A549 (cell line): ENCODE results near the gene GLOD4. TPM values are rescaled to one million over a fixed set of nuclear protein-coding genes. Genes with fewer than 3 reads are reported as not detected.

ENCODE experiments used
- ATAC-seq, 2 experiments: fragments of 200-7000 bp in 1 of 2; fragments of >200 bp in 1 of 2; cut with Nextera tagmentation in 1 of 2; cut with Tn5 transposase in 1 of 2; 3 replicates each; pipeline versions ENCODE4 v1.8.0 to v1.9.1; 2018 to 2020; ENCODE audit warnings: mild to moderate bottlenecking in 1 of 2, moderate library complexity in 1 of 2
- CTCF ChIA-PET: fragments of 300-600 bp; sonication (Branson Sonifier 250); formaldehyde crosslinking; extraction: SDS; loops from one replicate; lab custom pipeline; 2021; ENCODE audit warnings: antibody characterized with exemption, inconsistent platforms; lab: Yijun Ruan, JAX
- POLR2A ChIA-PET: fragments of 350-600 bp; formaldehyde crosslinking; extraction: SDS; loops from one replicate; lab custom pipeline; 2021; ENCODE audit warnings: antibody characterized with exemption, inconsistent platforms; lab: Yijun Ruan, JAX
- DNase-seq, 2 experiments: peaks; one replicate each; pipeline versions ENCODE4 v3.0.0 to v3.0.0-alpha.2; 2011 to 2016; ENCODE audit warnings: low read depth in 1 of 2, low spot score in 1 of 2
- FAIRE-seq: peaks from 2 replicates; lab custom pipeline; 2011; peaks lifted over from hg19 to GRCh38; lab: Jason Lieb, UNC
- H3K27ac ChIP-seq, 2 experiments: fragments of >200 bp; sonication (Bioruptor Twin); formaldehyde crosslinking; 3 replicates each; pipeline ENCODE4 v1.5.1; 2016 to 2017
- H3K4me1 ChIP-seq: fragments of >200 bp; sonication (Bioruptor Twin); formaldehyde crosslinking; 3 replicates; pipeline ENCODE4 v1.6.1; 2016
- H3K4me2 ChIP-seq: fragments of >200 bp; sonication (Bioruptor Twin); formaldehyde crosslinking; 3 replicates; pipeline ENCODE4 v1.6.1; 2016
- H3K4me3 ChIP-seq: fragments of >200 bp; sonication (Bioruptor Twin); formaldehyde crosslinking; 3 replicates; pipeline ENCODE4 v1.5.1; 2016
- H3K9me3 ChIP-seq: fragments of >200 bp; sonication (Bioruptor Twin); formaldehyde crosslinking; 3 replicates; pipeline ENCODE4 v1.6.1; 2016
- BCL3 ChIP-seq: fragments of >200 bp; sonication (Bioruptor Twin); formaldehyde crosslinking; IDR thresholded peaks from 3 replicates; pipeline ENCODE4 v1.6.1; 2016
- BHLHE40 ChIP-seq: IDR thresholded peaks from 2 replicates; pipeline ENCODE4 v1.6.1; 2012; ENCODE audit warnings: low read depth, low read length, inconsistent platforms
- CBX2 ChIP-seq: fragments of 200-600 bp; sonication (generic); IDR thresholded peaks from 2 replicates; pipeline ENCODE4 v1.6.1; 2016; ENCODE audit warnings: low read depth, mild to moderate bottlenecking, borderline replicate concordance
- CHD4 ChIP-seq: fragments of 200-600 bp; sonication (generic); IDR thresholded peaks from 2 replicates; pipeline ENCODE4 v1.6.1; 2016; ENCODE audit warnings: antibody characterized with exemption, mild to moderate bottlenecking, borderline replicate concordance
- E2F6 ChIP-seq: IDR thresholded peaks from 2 replicates; pipeline ENCODE4 v1.6.1; 2012; ENCODE audit warnings: low read depth, borderline replicate concordance
- EHMT2 ChIP-seq: fragments of 200-600 bp; sonication (generic); IDR thresholded peaks from 2 replicates; pipeline ENCODE4 v1.6.1; 2016; ENCODE audit warnings: antibody characterized with exemption, low read depth, mild to moderate bottlenecking, moderate library complexity
- ELK1 ChIP-seq: fragments of 150-350 bp; IDR thresholded peaks from 2 replicates; pipeline ENCODE4 v1.6.1; 2014; ENCODE audit warnings: low read depth, mild to moderate bottlenecking, low read length
- EP300 ChIP-seq, 2 experiments: fragments of >200 bp; sonication (Bioruptor Twin); formaldehyde crosslinking; IDR thresholded peaks; 2 replicates in 1 of 2; 3 replicates in 1 of 2; pipeline ENCODE4 v1.6.1; 2016 to 2017
- FOSB ChIP-seq: fragments of 250-450 bp; sonication (Bioruptor Pico); IDR thresholded peaks from 2 replicates; pipeline ENCODE4 v1.5.0; 2020; ENCODE audit warnings: mild to moderate bottlenecking, moderate library complexity
- FOSL2 ChIP-seq, 2 experiments: fragments of 450-650 bp in 1 of 2; fragments of >200 bp in 1 of 2; sonication (Bioruptor Twin) in 1 of 2; formaldehyde crosslinking; IDR thresholded peaks; 2 replicates each; pipeline versions ENCODE4 v1.5.0 to v1.6.1; 2016 to 2020; ENCODE audit warnings: mild to moderate bottlenecking in 1 of 2, moderate library complexity in 1 of 2
- FOXS1 ChIP-seq: fragments of 250-450 bp; sonication (Bioruptor Pico); IDR thresholded peaks from 2 replicates; pipeline ENCODE4 v1.5.0; 2020; ENCODE audit warnings: mild to moderate bottlenecking, moderate library complexity
- GATA3 ChIP-seq: IDR thresholded peaks from 2 replicates; pipeline ENCODE4 v1.6.1; 2012; ENCODE audit warnings: borderline replicate concordance
- HDAC2 ChIP-seq: fragments of 200-600 bp; sonication (generic); IDR thresholded peaks from 2 replicates; pipeline ENCODE4 v1.6.1; 2016
- HEYL ChIP-seq: fragments of 250-450 bp; sonication (Bioruptor Pico); IDR thresholded peaks from 2 replicates; pipeline ENCODE4 v1.8.0; 2021; ENCODE audit warnings: mild to moderate bottlenecking, moderate library complexity
- HMGXB4 ChIP-seq: fragments of 250-450 bp; sonication (Bioruptor Pico); IDR thresholded peaks from 2 replicates; pipeline ENCODE4 v1.5.0; 2021; ENCODE audit warnings: mild to moderate bottlenecking, moderate library complexity, borderline replicate concordance
- HOXB13 ChIP-seq: fragments of 250-450 bp; sonication (Bioruptor Pico); IDR thresholded peaks from 2 replicates; pipeline ENCODE4 v1.5.0; 2020; ENCODE audit warnings: low read depth, mild to moderate bottlenecking, moderate library complexity
- HOXB5 ChIP-seq: fragments of 250-450 bp; sonication (Bioruptor Pico); IDR thresholded peaks from 2 replicates; pipeline ENCODE4 v1.5.0; 2020; ENCODE audit warnings: mild to moderate bottlenecking, moderate library complexity
- JUN ChIP-seq, 2 experiments: fragments of >200 bp; sonication (Bioruptor Twin); formaldehyde crosslinking; IDR thresholded peaks; 2 replicates in 1 of 2; 3 replicates in 1 of 2; pipeline ENCODE4 v1.6.1; 2016 to 2017
- MAX ChIP-seq: IDR thresholded peaks from 2 replicates; pipeline ENCODE4 v1.6.1; 2012
- MAZ ChIP-seq: fragments of 150-350 bp; IDR thresholded peaks from 2 replicates; pipeline ENCODE4 v1.6.1; 2014; ENCODE audit warnings: antibody characterized with exemption, low read depth, low read length, borderline replicate concordance
- MYC ChIP-seq: IDR thresholded peaks from 2 replicates; pipeline ENCODE4 v1.6.1; 2012; ENCODE audit warnings: mild to moderate bottlenecking, inconsistent platforms, low read length, improper control_type of control experiment, borderline replicate concordance
- NFE2L2 ChIP-seq: fragments of 150-350 bp; conservative IDR thresholded peaks from 2 replicates; pipeline ENCODE4 v1.6.1; 2014; ENCODE audit warnings: low read length
- RARB ChIP-seq: fragments of 250-450 bp; sonication (Bioruptor Pico); IDR thresholded peaks from 2 replicates; pipeline ENCODE4 v1.8.0; 2021; ENCODE audit warnings: mild to moderate bottlenecking, moderate library complexity
- REST ChIP-seq: fragments of 200-600 bp; sonication (generic); IDR thresholded peaks from 2 replicates; pipeline ENCODE4 v1.6.1; 2016; ENCODE audit warnings: antibody characterized with exemption, mild to moderate bottlenecking, moderate library complexity
- RFX5 ChIP-seq: fragments of 450-650 bp; IDR thresholded peaks from 2 replicates; pipeline ENCODE4 v1.7.1; 2014; ENCODE audit warnings: antibody characterized with exemption, mild to moderate bottlenecking, moderate library complexity
- RNF2 ChIP-seq: fragments of 200-600 bp; sonication (generic); IDR thresholded peaks from 2 replicates; pipeline ENCODE4 v1.6.1; 2016; ENCODE audit warnings: low read depth, mild to moderate bottlenecking, antibody characterized with exemption, moderate library complexity, borderline replicate concordance
- SREBF2 ChIP-seq: fragments of 450-650 bp; IDR thresholded peaks from 2 replicates; pipeline ENCODE4 v1.6.1; 2014; ENCODE audit warnings: mild to moderate bottlenecking, moderate library complexity
- TFCP2L1 ChIP-seq: fragments of 250-450 bp; sonication (Bioruptor Pico); IDR thresholded peaks from 2 replicates; pipeline ENCODE4 v1.5.0; 2021; ENCODE audit warnings: mild to moderate bottlenecking
- TP53 ChIP-seq: fragments of 250-450 bp; sonication (Bioruptor Pico); IDR thresholded peaks from 2 replicates; pipeline ENCODE4 v1.5.0; 2021; ENCODE audit warnings: mild to moderate bottlenecking, moderate library complexity
- ZC3H11A ChIP-seq: fragments of 450-650 bp; IDR thresholded peaks from 2 replicates; pipeline ENCODE4 v1.6.1; 2014; ENCODE audit warnings: antibody characterized with exemption, mild to moderate bottlenecking
- ZSCAN20 ChIP-seq: fragments of 250-450 bp; sonication (Bioruptor Pico); IDR thresholded peaks from 2 replicates; pipeline ENCODE4 v1.8.0; 2022; ENCODE audit warnings: mild to moderate bottlenecking, moderate library complexity
- WGBS: methylation state at CpG from one replicate; pipeline ENCODE4 v1.1.6; 2017; ENCODE audit errors: missing lambda C conversion rate; 5-methylcytosine and 5-hydroxymethylcytosine counted together
- polyA plus RNA-seq, 4 experiments: library from polyadenylated mRNA; depleted of rRNA in 3 of 4; stranded (reverse); fragments of >200 nt; fragmentation: RNase III in 1 of 4; extraction: RNeasy Plus Mini Kit Qiagen cat#74134 plus additional on column Dnase treatment in 1 of 4; gene quantifications; 2 replicates in 3 of 4; 3 replicates in 1 of 4; pipeline ENCODE4 v1.2.3, GENCODE V29; 2011 to 2017

Gene GLOD4
- polyA plus RNA-seq, 2 of the 4 experiments (the other 2 are of a cell fraction): 133 to 141 TPM

GRCh38 chr17:751269-752001 is 30.6 kb downstream of the GLOD4 start:
- H3K4me2 ChIP-seq: peak overlapping the region; percentile 96
- peak; percentile 58 to 62 for DNase-seq
- no peak for FAIRE-seq
- H3K4me1 ChIP-seq: peaks cover 10% of the 10 kb centered on the region
- peak overlapping the region; percentile 97 for H3K4me3 ChIP-seq
- peak overlapping the region; percentile 97 to 98 for H3K27ac ChIP-seq
- 7% methylated on average over 27 of the region's 49 CpGs for WGBS
- peak; percentile 47 to 56 for ATAC-seq
- CTCF ChIA-PET: interaction anchor here (0.6 to 6.1 kb wide), 14 partner anchors 8 to 245 kb away, joined by 3 to 41 read pairs (median 4); partner anchors contain the start of genes GLOD4, MRM3, NXN and TIMM22
- POLR2A ChIA-PET: interaction anchor here (1.3 to 1.7 kb wide), 3 partner anchors 14 to 36 kb away, joined by 3 to 6 read pairs (median 4); partner anchors contain the start of gene VPS53
- H3K9me3 ChIP-seq: no peaks in the 10 kb centered on the region
- TF ChIP-seq MYC: peak; percentile 80; the same call in 1 of the 2 replicates
- no peak for TF ChIP-seq BCL3
- no peak for TF ChIP-seq EHMT2
- no peak for TF ChIP-seq HOXB13 (CRISPR knock-in tag)
- no peak for TF ChIP-seq FOSB (CRISPR knock-in tag)
- no peak for TF ChIP-seq JUN (IDR thresholded peaks at IDR 0.05)
- no peak for TF ChIP-seq SREBF2
- TF ChIP-seq NFE2L2: no peak
- no peak for TF ChIP-seq HDAC2
- no peak for TF ChIP-seq ZSCAN20 (CRISPR knock-in tag)
- TF ChIP-seq MAX: peak; percentile 92; the same call in 1 of the 2 replicates
- 0 out of 2 replicates have a peak, but pooled peaks have one; percentile 9 for TF ChIP-seq GATA3
- TF ChIP-seq RARB (CRISPR knock-in tag): no peak
- TF ChIP-seq HMGXB4 (CRISPR knock-in tag): 0 out of 2 replicates have a peak, but pooled peaks have one; percentile 30
- peak; percentile 27; the same call in 1 of the 2 replicates for TF ChIP-seq FOXS1
- TF ChIP-seq CBX2: no peak
- no peak for TF ChIP-seq CHD4
- no peak for TF ChIP-seq REST
- TF ChIP-seq E2F6: no peak
- no peak for TF ChIP-seq TFCP2L1 (CRISPR knock-in tag)
- no peak for TF ChIP-seq ELK1
- 0 out of 2 replicates have a peak, but pooled peaks have one; percentile 28 for TF ChIP-seq MAZ
- no peak for TF ChIP-seq ZC3H11A
- TF ChIP-seq RFX5: no peak
- no peak for TF ChIP-seq FOSL2 (IDR thresholded peaks at IDR 0.05)
- no peak for TF ChIP-seq FOSL2 (CRISPR knock-in tag; IDR thresholded peaks at IDR 0.05)
- TF ChIP-seq EP300 (IDR thresholded peaks at IDR 0.05): no peak
- peak; percentile 74; the same call in 1 of the 2 replicates for TF ChIP-seq HOXB5 (CRISPR knock-in tag)
- no peak for TF ChIP-seq RNF2
- no peak for TF ChIP-seq BHLHE40
- TF ChIP-seq HEYL (CRISPR knock-in tag): no peak
- TF ChIP-seq TP53: peak; percentile 25; the same call in 1 of the 2 replicates
